HepG2 (cell line): Measurements from ENCODE around the gene S100A7. TPM values are rescaled to one million over a fixed set of nuclear protein-coding genes. Genes with fewer than 3 reads are reported as not detected.

Source experiments
- DZIP1 ChIP-seq: sonication (generic); formaldehyde crosslinking; IDR thresholded peaks from 2 replicates; pipeline ENCODE4 v1.5.0; 2020; ENCODE audit warnings: mild to moderate bottlenecking, missing genetic modification reagents
- ELF3 ChIP-seq: IDR thresholded peaks from 2 replicates; pipeline ENCODE4 v1.6.1; 2016; ENCODE audit warnings: missing genetic modification reagents, missing compliant biosample characterization
- FOXP1 ChIP-seq, 2 experiments: fragments of 450-650 bp in 1 of 2; IDR thresholded peaks; 2 replicates each; pipeline ENCODE4 v1.6.1; 2017 to 2018; ENCODE audit warnings: antibody characterized with exemption in 1 of 2
- IRX3 ChIP-seq: sonication (generic); formaldehyde crosslinking; IDR thresholded peaks from 2 replicates; pipeline ENCODE4 v1.8.1; 2023; ENCODE audit warnings: mild to moderate bottlenecking, low read depth, missing genetic modification reagents, borderline replicate concordance
- NPAS2 ChIP-seq: sonication (generic); formaldehyde crosslinking; IDR thresholded peaks from 2 replicates; pipeline ENCODE4 v1.8.0; 2022; ENCODE audit warnings: mild to moderate bottlenecking, missing genetic modification reagents, borderline replicate concordance
- RARA ChIP-seq: IDR thresholded peaks from 2 replicates; pipeline ENCODE4 v1.6.1; 2016; ENCODE audit warnings: missing genetic modification reagents, missing compliant biosample characterization
- RFX1 ChIP-seq: fragments of 450-650 bp; IDR thresholded peaks from 2 replicates; pipeline ENCODE4 v1.6.1; 2017
- U2AF1 ChIP-seq: fragments of 200-400 bp; formaldehyde crosslinking; optimal IDR thresholded peaks from 2 replicates; pipeline ENCODE3; 2017; ENCODE audit warnings: mild to moderate bottlenecking, low read depth, low read length
- ZEB1 ChIP-seq: IDR thresholded peaks from 2 replicates; pipeline ENCODE4 v1.6.1; 2012; ENCODE audit warnings: mild to moderate bottlenecking, low read depth, inconsistent platforms; ENCODE audit not compliant: insufficient replicate concordance
- ZNF691 ChIP-seq: sonication (generic); formaldehyde crosslinking; IDR thresholded peaks from 2 replicates; pipeline ENCODE4 v1.4.0; 2020; ENCODE audit warnings: missing genetic modification reagents, low read depth, mild to moderate bottlenecking, borderline replicate concordance
- ZNF75D ChIP-seq: sonication (generic); formaldehyde crosslinking; IDR thresholded peaks from 2 replicates; pipeline ENCODE4 v1.8.1; 2023; ENCODE audit warnings: missing genetic modification reagents, mild to moderate bottlenecking, borderline replicate concordance
- ZNF841 ChIP-seq: sonication (generic); formaldehyde crosslinking; IDR thresholded peaks from 2 replicates; pipeline ENCODE4 v1.8.1; 2023; ENCODE audit warnings: missing genetic modification reagents, borderline replicate concordance
- polyA plus RNA-seq, 8 experiments: library from polyadenylated mRNA; depleted of rRNA in 3 of 8; stranded (reverse) in 7 of 8; unstranded in 1 of 8; fragments of >200 nt; fragmentation: Illumina TruSeq in 4 of 8; extraction: Trizol in 4 of 8; gene quantifications; 2 replicates each; pipeline versions ENCODE4 v1.2.1 to v1.2.3, GENCODE V29; 2011 to 2016; ENCODE audit warnings: low read depth in 4 of 8, missing spikeins in 1 of 8, mixed read lengths in 1 of 8; ENCODE audit not compliant: insufficient read depth in 1 of 8
- total RNA-seq, 5 experiments: library from RNA; depleted of rRNA; stranded (reverse); fragments of >200 nt; fragmentation: Illumina TruSeq; extraction: Trizol; gene quantifications; 2 replicates each; pipeline ENCODE4 v1.2.3, GENCODE V29; 2016; ENCODE audit warnings: low read depth in 1 of 5
- TF ChIP-seq, protein P1 (sequence below): sonication (generic); formaldehyde crosslinking; IDR thresholded peaks from 2 replicates; pipeline ENCODE4 v1.4.0; 2020; ENCODE audit warnings: mild to moderate bottlenecking, missing genetic modification reagents, borderline replicate concordance
- TF ChIP-seq, protein P2 (sequence below), 2 experiments: fragments of 450-650 bp in 1 of 2; sonication (generic) in 1 of 2; formaldehyde crosslinking in 1 of 2; IDR thresholded peaks; 2 replicates each; pipeline versions ENCODE4 v1.6.1 to v1.8.0; 2016 to 2022; ENCODE audit warnings: antibody characterized with exemption in 1 of 2, mild to moderate bottlenecking in 1 of 2, missing genetic modification reagents in 1 of 2

S100A7 gene
- total and polyA plus RNA-seq, 2 of the 13 experiments (the other 11 are each of a cell fraction or from before 2014, with no cell fraction given), result not detected

DNA sequence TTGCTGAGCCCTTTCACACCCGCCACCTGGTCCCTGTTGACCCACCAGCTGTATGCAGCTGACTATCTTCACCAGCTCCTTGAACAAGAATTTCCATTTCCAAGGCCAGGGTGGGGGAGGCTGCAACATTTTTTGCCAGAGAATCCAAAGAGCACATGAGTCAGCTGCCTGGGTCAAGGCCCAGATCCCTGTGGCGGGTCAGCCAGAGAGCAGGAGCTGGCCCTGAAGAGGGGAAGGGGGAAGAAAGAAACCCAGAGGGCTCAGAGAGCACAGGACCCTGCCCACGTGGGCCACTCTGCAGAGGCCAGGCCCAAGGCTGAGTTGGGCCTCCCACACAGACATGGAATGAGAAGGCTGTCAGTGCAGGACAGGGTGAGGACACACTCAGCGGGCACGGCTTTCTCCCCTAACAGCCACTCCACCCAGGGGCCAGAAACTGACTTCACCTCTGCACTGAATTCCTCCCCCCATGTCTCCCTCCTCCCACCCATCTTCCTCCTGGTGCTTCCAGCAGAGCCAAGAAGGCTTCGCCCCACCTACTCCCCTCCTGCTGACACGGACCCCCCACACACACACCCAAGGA lies 46.5 kb upstream of the S100A7 start (continued):
- no peak for TF ChIP-seq DZIP1 (CRISPR knock-in tag)
- TF ChIP-seq RARA, result peak; percentile 87
- no peak for TF ChIP-seq ZEB1
- TF ChIP-seq IRX3 (CRISPR knock-in tag), result no peak
- no peak for TF ChIP-seq U2AF1
- no peak for TF ChIP-seq ZNF75D (CRISPR knock-in tag)
- TF ChIP-seq RFX1, result no peak
- no peak for TF ChIP-seq FOXP1 (IDR thresholded peaks at IDR 0.05)
- TF ChIP-seq FOXP1 (CRISPR knock-in tag; IDR thresholded peaks at IDR 0.05), result no peak; the same call in 1 of the 2 replicates
- TF ChIP-seq, protein P1, sequence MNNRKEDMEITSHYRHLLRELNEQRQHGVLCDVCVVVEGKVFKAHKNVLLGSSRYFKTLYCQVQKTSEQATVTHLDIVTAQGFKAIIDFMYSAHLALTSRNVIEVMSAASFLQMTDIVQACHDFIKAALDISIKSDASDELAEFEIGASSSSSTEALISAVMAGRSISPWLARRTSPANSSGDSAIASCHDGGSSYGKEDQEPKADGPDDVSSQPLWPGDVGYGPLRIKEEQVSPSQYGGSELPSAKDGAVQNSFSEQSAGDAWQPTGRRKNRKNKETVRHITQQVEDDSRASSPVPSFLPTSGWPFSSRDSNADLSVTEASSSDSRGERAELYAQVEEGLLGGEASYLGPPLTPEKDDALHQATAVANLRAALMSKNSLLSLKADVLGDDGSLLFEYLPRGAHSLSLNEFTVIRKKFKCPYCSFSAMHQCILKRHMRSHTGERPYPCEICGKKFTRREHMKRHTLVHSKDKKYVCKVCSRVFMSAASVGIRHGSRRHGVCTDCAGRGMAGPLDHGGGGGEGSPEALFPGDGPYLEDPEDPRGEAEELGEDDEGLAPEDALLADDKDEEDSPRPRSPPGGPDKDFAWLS (CRISPR knock-in tag), result no peak
- no peak for TF ChIP-seq ELF3 (CRISPR knock-in tag)
- TF ChIP-seq, protein P2, sequence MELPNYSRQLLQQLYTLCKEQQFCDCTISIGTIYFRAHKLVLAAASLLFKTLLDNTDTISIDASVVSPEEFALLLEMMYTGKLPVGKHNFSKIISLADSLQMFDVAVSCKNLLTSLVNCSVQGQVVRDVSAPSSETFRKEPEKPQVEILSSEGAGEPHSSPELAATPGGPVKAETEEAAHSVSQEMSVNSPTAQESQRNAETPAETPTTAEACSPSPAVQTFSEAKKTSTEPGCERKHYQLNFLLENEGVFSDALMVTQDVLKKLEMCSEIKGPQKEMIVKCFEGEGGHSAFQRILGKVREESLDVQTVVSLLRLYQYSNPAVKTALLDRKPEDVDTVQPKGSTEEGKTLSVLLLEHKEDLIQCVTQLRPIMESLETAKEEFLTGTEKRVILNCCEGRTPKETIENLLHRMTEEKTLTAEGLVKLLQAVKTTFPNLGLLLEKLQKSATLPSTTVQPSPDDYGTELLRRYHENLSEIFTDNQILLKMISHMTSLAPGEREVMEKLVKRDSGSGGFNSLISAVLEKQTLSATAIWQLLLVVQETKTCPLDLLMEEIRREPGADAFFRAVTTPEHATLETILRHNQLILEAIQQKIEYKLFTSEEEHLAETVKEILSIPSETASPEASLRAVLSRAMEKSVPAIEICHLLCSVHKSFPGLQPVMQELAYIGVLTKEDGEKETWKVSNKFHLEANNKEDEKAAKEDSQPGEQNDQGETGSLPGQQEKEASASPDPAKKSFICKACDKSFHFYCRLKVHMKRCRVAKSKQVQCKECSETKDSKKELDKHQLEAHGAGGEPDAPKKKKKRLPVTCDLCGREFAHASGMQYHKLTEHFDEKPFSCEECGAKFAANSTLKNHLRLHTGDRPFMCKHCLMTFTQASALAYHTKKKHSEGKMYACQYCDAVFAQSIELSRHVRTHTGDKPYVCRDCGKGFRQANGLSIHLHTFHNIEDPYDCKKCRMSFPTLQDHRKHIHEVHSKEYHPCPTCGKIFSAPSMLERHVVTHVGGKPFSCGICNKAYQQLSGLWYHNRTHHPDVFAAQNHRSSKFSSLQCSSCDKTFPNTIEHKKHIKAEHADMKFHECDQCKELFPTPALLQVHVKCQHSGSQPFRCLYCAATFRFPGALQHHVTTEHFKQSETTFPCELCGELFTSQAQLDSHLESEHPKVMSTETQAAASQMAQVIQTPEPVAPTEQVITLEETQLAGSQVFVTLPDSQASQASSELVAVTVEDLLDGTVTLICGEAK (IDR thresholded peaks at IDR 0.05), result no peak
- TF ChIP-seq, protein P2 (CRISPR knock-in tag; IDR thresholded peaks at IDR 0.05), result no peak
- 0 out of 2 replicates have a peak, but pooled peaks have one; percentile 55 for TF ChIP-seq ZNF691
- no peak for TF ChIP-seq ZNF841 (CRISPR knock-in tag)
- TF ChIP-seq NPAS2 (CRISPR knock-in tag), result no peak
